GM13976 (cell line): ENCODE data around the gene NEDD9.

Source experiments
- DNase-seq: peaks from one replicate; pipeline ENCODE4 v3.0.0; 2012; ENCODE audit warnings: low spot score
- CTCF ChIP-seq: IDR thresholded peaks from 2 replicates; pipeline ENCODE4 v1.5.1; 2012; ENCODE audit warnings: borderline replicate concordance, mild to moderate bottlenecking; ENCODE audit not compliant: insufficient read depth; ENCODE audit errors: extremely low read depth, missing control alignments, control extremely low read depth
- in situ Hi-C: fragments of 300-500 bp; cut with MboI; formaldehyde crosslinking; loops from one replicate; pipeline ENCODE4 v1.12.0; 2022; ENCODE audit warnings: low sequenced_read_pairs, mixed read lengths, inconsistent platforms; ENCODE audit not compliant: unreplicated experiment

The NEDD9 gene

GRCh38 chr6:11250108-11250507, 17.6 kb upstream of the NEDD9 start:
- TF ChIP-seq CTCF = no peak
- DNase-seq = no peak
- in situ Hi-C loops = no loop called here

- in situ Hi-C loops = no loop called here
Observed at GRCh38 chr6:11248974-11249761, 16.7 kb upstream of the NEDD9 start.

DNA sequence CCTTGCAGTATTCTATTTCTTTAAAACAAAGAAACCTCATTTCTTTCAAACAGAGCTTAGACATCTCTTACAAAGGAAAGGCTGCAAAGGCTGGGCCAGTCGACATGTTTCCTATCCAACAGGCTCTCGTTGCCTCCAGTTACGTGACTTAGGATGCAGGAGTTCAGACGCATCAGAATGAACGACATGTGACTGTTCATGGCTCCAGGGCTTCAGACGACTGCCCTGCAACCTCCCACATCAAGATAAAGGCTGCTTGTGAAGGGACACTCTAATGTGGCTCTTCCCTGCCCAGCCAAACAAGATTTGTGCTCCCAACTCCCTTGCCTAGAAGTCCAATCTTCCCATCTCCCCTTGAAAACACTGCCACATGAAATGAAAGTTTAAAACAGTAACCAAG, 14.3 kb upstream of the NEDD9 start:
- TF ChIP-seq CTCF = no peak
- in situ Hi-C loops = no loop called here
- no peak for DNase-seq

More at GRCh38 chr6:11248974-11249761, 16.7 kb upstream of the NEDD9 start:
- no peak for DNase-seq
- TF ChIP-seq CTCF = no peak

GRCh38 chr6:11245381-11246256, 13.2 kb upstream of the NEDD9 start:
- no peak for TF ChIP-seq CTCF
- no peak for DNase-seq

GRCh38 chr6:11244387-11245126, 12.1 kb upstream of the NEDD9 start:
- TF ChIP-seq CTCF = no peak
- no peak for DNase-seq
- in situ Hi-C loops = no loop called here

More at GRCh38 chr6:11245381-11246256, 13.2 kb upstream of the NEDD9 start:
- in situ Hi-C loops = no loop called here

- no peak for TF ChIP-seq CTCF
Observed at GRCh38 chr6:11243861-11244260, 11.4 kb upstream of the NEDD9 start.

More at GRCh38 chr6:11243861-11244260, 11.4 kb upstream of the NEDD9 start:
- in situ Hi-C loops = no loop called here
- no peak for DNase-seq
